ENCODE measurements around the gene GPR45. TPM values are rescaled to one million over a fixed set of nuclear protein-coding genes. Genes with fewer than 3 reads are reported as not detected.

Gene GPR45
- total and polyA plus RNA-seq, 2 donors (not counting 3 experiments of a cell fraction or from before 2014, with no cell fraction given): not detected

DNA sequence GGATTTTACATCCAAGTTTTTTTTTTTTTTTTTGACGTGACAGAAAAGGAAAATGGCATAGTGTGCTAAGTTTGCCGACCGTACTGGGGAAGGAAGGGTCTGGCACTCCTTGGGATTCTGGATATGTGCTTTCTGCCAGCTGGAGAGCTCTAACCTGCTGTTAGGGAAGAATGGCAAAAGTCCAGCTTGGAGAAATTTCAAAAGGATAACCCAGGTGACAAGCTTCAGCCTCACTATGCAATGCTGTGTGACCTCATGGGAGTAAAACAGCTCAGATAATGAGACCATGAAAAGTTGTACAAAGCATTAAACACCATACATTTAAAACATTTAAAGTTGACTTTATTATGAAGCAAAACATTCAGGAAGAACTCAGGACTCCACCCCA, 10.3 kb upstream of the GPR45 start:
- CTCF ChIA-PET: interaction anchor here (0.6 to 1.9 kb wide), 4 partner anchors 10 to 144 kb away, joined by 3 to 8 read pairs (median 4); no protein-coding TSS in a partner anchor

More for the DNA sequence above, 10.3 kb upstream of the GPR45 start:
- dilution Hi-C loops (cut with MboI; ENCODE audit: extremely low pct_ligation_motif_present, low sequenced_read_pairs) (no loop called here), intact Hi-C loops (cut with micrococcal nuclease) (no loop called here)
- Histone ChIP-seq H3K4me3 (replicated peaks in 1 of 3; ENCODE audit: insufficient read depth in 1 of 3, low read depth in 1 of 3, low read length in 3 of 3) (no peak overlapping the region), H3K27me3 (ENCODE audit: control insufficient read depth in 2 of 2, insufficient read depth in 2 of 2, low read length in 2 of 2) (peaks cover 3 to 6% of the 10 kb centered on the region in 2 experiments), H3K9ac (replicated peaks; ENCODE audit: extremely low read depth, insufficient read depth, low read length) (no peak overlapping the region), H3K36me3 (ENCODE audit: control insufficient read depth in 2 of 2, extremely low read depth in 1 of 2, insufficient read depth in 2 of 2, low read length in 2 of 2) (no peaks in the 10 kb centered on the region), H3K79me2 (ENCODE audit: control insufficient read depth, insufficient read depth, low read length) (no peaks in the 10 kb centered on the region), H3K27ac (ENCODE audit: insufficient read depth, low read depth, low read length) (no peak overlapping the region), H3K4me1 (ENCODE audit: control insufficient read depth, extremely low read depth, insufficient read depth, low read length) (peaks cover 4% of the 10 kb centered on the region), H4K20me1 (replicated peaks; ENCODE audit: control insufficient read depth, extremely low read depth, insufficient read depth, low read length) (peaks cover 2% of the 10 kb centered on the region), H3K4me2 (ENCODE audit: insufficient read depth, low read length) (no peak overlapping the region), H2AFZ (ENCODE audit: low read depth, low read length) (no peak overlapping the region), H3K9me3 (replicated peaks; ENCODE audit: control insufficient read depth, insufficient read depth, low read length) (no peaks in the 10 kb centered on the region), H3K9me1 (replicated peaks; ENCODE audit: control insufficient read depth, extremely low read depth, insufficient read depth, low read length) (no peaks in the 10 kb centered on the region)
- FAIRE-seq (no peak), DNase-seq (ENCODE audit: low read depth, low spot score) (no peak)
- POLR2A ChIA-PET: no interaction called here
- TF ChIP-seq FOS (IDR thresholded peaks at IDR 0.05; ENCODE audit: borderline replicate concordance, insufficient read depth, low read length) (no peak), CTCF (IDR thresholded peaks at IDR 0.05; ENCODE audit: extremely low read depth in 1 of 2, insufficient read depth in 1 of 2, low read depth in 1 of 2, low read length in 2 of 2) (no peak), GATA2 (IDR thresholded peaks at IDR 0.05; ENCODE audit: insufficient read depth, insufficient read length, low read depth, low read length) (no peak), MYC (IDR thresholded peaks at IDR 0.05; ENCODE audit: low read depth, low read length) (no peak), EZH2 (IDR thresholded peaks at IDR 0.05; ENCODE audit: borderline replicate concordance, low read depth, low read length, severe bottlenecking) (no peak)
- BruUV-seq (replicated peaks): no TSS peak

Data from endothelial cell of umbilical vein (primary cell).